HTR-8/SVneo (cell line): ENCODE data around the gene CACNA1E.
"Not testable (repeated sequence)": the region's sequence is repeated elsewhere in the genome, so short reads cannot be mapped to it uniquely, and the experiment has no call there.

ENCODE experiments used
- DNase-seq: peaks from one replicate; pipeline ENCODE4 v3.0.0; 2011; ENCODE audit warnings: low spot score, mixed read lengths; ENCODE audit not compliant: insufficient read length
- FAIRE-seq: peaks from 2 replicates; lab custom pipeline; 2011; peaks lifted over from hg19 to GRCh38; lab: Jason Lieb, UNC

CACNA1E gene

DNA sequence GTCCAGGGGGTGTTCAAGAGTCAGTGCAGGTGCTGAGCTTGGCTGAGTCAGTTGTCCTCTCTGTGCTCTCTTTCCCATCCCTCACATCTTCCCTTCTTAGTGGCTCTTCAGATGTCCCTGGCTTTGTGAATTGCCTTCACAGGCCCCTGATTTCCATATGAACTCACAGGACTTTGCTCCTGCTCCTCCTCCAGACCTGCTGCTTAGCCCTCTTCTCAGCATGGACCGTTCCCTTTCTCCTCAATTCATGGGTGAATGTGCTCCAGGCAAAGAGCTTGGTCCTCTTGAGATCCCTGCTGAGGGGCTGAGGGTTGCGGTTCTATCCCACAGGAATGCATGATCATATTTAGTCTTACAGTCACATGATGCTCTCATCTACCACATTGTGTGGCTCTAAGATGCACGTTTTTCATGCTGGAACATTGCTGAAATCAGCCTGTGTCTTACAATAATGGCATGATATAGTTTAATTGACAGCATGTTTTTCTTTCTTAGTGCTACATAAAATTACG is 30.5 kb downstream of the CACNA1E start:
- FAIRE-seq (no peak), DNase-seq (no peak)

GRCh38 chr1:181514298-181515290 is 31.3 kb downstream of the CACNA1E start:
- FAIRE-seq, result no peak
- no peak for DNase-seq

- no peak for DNase-seq
- FAIRE-seq, result no peak
Measured at GRCh38 chr1:181516706-181517105, 33.4 kb downstream of the CACNA1E start.

DNA sequence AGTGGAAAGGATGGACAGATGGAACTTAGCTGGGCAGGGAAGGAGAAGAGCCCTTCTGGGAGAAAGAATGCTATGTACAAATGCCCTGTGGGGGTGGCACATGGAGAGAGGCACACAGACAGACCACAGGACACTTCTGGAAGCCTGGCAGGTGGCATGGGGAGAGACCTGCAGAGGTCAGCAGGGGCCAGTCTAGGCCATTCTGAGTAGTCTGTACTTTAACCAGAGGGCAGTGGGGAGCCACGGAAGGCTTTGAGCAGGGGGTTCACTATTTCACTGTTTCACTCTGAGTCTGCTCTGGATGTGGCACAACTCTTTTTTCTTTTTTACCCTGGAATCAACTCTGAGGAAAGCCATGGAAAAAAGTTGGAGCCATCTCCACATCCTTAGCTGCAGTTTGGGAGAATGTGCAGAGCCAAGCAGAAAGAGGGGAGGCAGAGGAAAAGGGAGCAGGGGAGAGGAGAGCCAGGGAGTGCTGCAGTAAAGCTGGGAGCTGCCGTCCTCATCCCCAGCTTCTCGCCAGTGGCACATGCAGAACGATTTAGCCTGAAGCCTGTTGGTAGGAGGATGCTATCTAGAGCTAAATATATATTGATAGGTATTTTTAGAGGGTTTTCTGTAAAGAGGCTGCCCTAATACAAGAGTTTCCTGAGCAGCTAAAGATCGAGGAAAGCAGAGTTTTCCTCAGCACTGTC is 34.0 kb downstream of the CACNA1E start:
- DNase-seq (no peak), FAIRE-seq (no peak)

- no peak for DNase-seq
- FAIRE-seq, result no peak
Measured at GRCh38 chr1:181518152-181518551, 34.8 kb downstream of the CACNA1E start.

- no peak for FAIRE-seq
- no peak for DNase-seq
Measured at GRCh38 chr1:181522864-181523263, 39.5 kb downstream of the CACNA1E start.

- no peak for FAIRE-seq
- no peak for DNase-seq
Measured at GRCh38 chr1:181525104-181525721, 41.9 kb downstream of the CACNA1E start.

DNA sequence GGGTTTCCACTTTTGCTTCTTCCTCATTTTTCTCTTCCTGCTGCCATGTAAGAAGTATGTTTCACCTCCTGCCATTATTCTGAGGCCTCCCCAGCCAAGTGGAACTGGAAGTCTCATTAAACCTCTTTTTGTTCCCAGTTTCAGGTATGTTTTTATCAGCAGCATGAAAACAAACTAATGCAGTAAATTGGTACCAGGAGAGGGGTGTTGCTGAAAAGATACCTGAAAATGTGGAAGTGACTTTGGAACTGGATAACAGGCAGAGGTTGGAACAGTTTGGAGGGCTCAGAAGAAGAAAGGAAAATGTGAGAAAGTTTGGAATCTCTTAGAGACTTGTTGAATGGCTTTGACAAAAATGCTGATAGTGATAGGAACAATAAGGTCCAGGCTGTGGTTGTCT is 44.9 kb downstream of the CACNA1E start:
- not testable (repeated sequence) for DNase-seq, FAIRE-seq

DNA sequence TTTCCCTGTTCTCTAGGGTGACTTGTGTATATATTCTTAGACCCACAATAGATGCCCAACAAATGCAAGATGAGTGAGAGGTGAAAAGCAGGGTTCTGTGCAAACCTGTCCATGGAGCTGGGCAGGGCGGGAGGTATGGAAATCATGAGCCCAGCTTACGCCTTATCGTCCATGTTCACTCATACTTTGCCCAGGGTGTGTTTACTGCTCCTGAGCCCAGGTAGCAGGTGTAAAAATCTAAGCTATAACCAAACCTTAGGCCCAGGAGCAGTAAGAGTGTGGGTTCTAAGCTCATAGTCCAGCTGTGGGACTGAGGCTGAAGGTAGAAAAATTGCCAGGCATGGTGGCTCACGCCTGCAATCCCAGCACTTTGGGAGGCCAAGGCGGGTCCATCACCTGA is 48.1 kb downstream of the CACNA1E start:
- FAIRE-seq (no peak), DNase-seq (no peak)

DNA sequence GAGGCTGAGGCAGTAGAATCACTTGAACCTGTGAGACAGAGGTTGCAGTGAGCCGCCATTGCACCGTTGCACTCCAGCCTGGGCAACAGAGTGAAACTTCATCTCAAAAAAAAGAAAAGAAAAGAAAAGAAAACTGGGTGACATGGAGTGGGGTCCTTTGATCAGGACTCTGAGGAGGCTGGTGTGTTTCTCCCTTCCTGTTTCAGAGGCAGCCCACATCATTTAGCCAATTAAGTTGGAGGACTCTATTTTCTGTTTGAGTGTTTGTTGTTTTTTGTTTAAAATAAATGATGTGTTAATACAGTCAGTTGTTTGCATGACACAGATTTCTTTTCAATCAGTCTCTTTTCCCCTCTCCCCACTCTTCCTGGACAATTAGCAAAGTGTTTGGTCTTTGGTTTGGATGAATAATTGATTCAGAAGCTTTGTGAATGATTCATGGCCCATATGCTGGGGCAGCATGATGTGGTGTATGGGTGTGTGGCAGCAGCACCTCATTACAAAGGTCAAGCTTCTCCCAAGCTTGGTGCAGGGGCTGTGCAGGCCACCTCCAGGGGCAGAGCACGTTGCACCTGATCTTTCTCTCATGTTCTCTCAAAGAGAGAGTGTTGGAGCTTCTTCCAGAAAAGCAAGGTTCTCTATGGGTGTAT is 48.8 kb downstream of the CACNA1E start:
- no peak for FAIRE-seq

GRCh38 chr1:181538836-181539235 is 55.5 kb downstream of the CACNA1E start:
- no peak for DNase-seq
- FAIRE-seq, result no peak

More for the DNA sequence above, 48.8 kb downstream of the CACNA1E start:
- DNase-seq, result no peak

DNA sequence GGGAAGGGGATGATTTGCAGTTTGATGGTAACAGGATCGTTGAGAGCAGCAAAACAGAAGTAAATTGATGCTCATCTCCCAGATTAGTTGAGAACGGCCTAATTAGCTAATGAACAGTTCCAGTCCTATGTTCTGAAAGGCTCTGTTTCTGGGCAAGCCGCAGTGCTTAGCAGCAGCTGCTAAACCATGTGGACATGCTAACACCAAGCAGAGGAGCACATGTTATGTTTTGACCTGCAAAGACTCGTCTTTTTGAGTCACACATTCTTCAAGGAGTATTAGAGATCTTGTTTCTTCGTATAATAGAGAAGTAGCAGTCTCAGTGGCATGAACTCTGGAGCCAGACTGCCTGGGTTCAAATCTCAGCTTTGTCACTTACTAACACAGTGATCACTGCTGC is 58.1 kb downstream of the CACNA1E start:
- no peak for FAIRE-seq

DNA sequence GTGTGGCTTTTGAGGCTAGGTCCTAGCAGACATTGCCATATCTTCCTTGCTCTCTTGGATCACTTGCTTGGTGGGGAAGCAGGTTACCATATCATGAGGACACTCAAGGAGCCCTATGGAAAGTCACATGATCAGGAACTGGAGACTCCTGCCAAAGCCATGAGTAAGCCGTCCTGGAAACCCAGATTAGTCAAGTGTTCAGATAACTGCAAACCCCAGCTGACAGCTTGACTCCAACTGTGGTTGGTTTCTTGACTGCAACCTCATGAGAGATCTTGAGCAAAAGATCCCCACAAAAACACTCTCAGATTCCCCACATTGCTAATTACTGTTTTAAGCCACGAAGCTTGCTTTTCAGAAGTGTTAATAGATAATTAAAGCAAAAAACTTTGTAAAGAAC is 58.6 kb downstream of the CACNA1E start:
- DNase-seq (no peak), FAIRE-seq (no peak)

More for the DNA sequence above, 58.1 kb downstream of the CACNA1E start:
- DNase-seq, result no peak

DNA sequence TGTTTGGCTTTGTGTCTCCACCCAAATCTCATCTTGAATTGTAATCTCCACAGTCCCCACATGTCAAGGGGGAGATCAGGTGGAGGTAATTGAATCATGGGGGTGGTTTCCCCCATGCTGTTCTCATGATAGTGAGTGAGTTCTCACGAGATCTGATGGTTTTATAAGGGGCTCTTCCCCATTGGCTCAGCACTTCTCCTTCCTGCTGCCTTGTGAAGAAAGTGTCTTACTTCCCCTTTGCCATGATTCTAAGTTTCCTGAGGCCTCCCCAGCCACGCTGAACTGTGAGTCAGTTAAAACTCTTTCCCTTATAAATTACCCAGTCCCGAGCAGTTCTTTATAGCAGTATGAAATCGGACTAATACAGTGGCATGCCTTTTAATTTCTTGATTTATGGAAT is 59.1 kb downstream of the CACNA1E start:
- not testable (repeated sequence) for DNase-seq, FAIRE-seq

GRCh38 chr1:181545395-181545794 is 62.1 kb downstream of the CACNA1E start:
- no peak for DNase-seq

GRCh38 chr1:181548497-181548896 is 65.2 kb downstream of the CACNA1E start:
- DNase-seq (no peak), FAIRE-seq (no peak)

More at GRCh38 chr1:181545395-181545794, 62.1 kb downstream of the CACNA1E start:
- FAIRE-seq, result no peak

DNA sequence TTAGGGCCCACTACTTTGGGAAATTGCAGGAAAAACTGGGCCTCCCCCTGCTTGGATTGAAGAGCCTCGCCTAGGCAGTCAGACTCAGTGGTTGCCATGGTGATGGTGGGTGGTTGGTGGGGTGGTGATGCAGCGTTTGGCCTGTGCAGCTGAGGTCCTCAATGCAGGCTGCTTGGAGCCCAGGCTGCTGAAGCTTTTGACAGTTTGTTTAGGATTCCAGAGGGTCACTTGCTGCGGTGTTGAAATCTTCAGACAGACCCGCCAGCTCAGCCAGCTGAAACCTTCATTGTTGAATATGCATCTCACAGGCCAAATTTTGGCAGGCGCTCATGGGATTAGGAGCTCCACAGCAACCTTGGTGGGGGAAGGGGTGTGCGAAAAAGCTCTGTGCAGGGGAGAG is 67.9 kb downstream of the CACNA1E start:
- no peak for DNase-seq
- FAIRE-seq, result no peak

DNA sequence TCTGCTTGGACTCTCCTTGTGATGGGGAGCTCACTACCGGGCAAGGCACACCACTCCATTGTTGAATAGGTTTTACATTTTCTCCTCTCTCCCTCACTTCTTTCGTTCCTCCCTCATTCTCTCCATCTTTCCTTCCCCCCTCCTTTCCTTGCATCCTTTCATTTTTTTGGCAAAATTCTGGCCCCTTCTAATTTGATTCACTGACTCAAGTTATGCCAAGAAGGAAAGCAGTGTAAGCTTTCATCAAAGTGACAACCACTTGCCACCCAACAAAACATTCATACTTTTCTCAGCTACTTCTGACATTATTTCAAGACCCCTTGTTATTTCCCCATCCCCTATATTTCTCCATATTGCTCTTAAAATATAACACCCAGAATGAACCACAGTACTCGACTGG is 68.4 kb downstream of the CACNA1E start:
- FAIRE-seq (no peak), DNase-seq (no peak)

GRCh38 chr1:181554465-181554864 is 71.1 kb downstream of the CACNA1E start:
- FAIRE-seq (no peak), DNase-seq (no peak)

DNA sequence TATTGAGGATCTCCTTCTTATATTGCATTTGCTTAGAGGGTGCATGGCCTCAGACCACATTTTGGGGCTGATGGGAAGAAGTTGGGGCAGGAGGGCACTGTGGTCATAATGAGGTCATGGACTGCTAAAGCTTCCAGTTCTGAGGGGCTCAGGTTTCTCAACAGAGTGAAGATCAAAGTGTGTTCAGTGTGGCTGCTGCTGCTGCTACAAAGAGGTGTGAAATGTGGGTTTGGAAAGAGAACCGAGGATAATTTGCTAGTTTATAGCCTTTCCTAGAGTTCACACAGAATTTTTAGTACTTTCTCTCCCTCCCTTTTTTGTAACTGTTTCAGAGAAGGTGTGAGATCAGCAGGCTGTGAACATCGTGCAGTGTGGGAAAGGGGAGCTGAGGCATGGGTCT is 73.3 kb downstream of the CACNA1E start:
- FAIRE-seq (no peak), DNase-seq (no peak)
